H7 (cell line): ENCODE results near the gene SCFD1. TPM values are rescaled to one million over a fixed set of nuclear protein-coding genes. Genes with fewer than 3 reads are reported as not detected.
A peak's percentile ranks its signal among the peaks of the same experiment; 100 is the strongest.
"Not testable (repeated sequence)": the region's sequence is repeated elsewhere in the genome, so short reads cannot be mapped to it uniquely, and the experiment has no call there.

Source experiments
- DNase-seq: peaks from one replicate; pipeline ENCODE4 v3.0.0; 2012
- H3K27me3 ChIP-seq: 2 replicates; pipeline ENCODE4 v1.6.0; 2011; ENCODE audit warnings: mild to moderate bottlenecking, low read length; ENCODE audit not compliant: control insufficient read depth, insufficient read depth
- H3K36me3 ChIP-seq: replicated peaks from 2 replicates; pipeline ENCODE4 v1.5.1; 2011; ENCODE audit warnings: low read length; ENCODE audit not compliant: control insufficient read depth, insufficient read depth
- H3K4me3 ChIP-seq: 2 replicates; pipeline ENCODE4 v1.5.1; 2011; ENCODE audit warnings: low read depth, mild to moderate bottlenecking, control low read depth, low read length, moderate library complexity; ENCODE audit not compliant: insufficient read depth
- total RNA-seq: library from RNA; depleted of rRNA; stranded (reverse); fragments of >200 nt; shearing (Covaris generic); gene quantifications from 2 replicates; pipeline ENCODE4 v1.2.3, GENCODE V29; 2014; rRNA removed

SCFD1 gene, protein sequence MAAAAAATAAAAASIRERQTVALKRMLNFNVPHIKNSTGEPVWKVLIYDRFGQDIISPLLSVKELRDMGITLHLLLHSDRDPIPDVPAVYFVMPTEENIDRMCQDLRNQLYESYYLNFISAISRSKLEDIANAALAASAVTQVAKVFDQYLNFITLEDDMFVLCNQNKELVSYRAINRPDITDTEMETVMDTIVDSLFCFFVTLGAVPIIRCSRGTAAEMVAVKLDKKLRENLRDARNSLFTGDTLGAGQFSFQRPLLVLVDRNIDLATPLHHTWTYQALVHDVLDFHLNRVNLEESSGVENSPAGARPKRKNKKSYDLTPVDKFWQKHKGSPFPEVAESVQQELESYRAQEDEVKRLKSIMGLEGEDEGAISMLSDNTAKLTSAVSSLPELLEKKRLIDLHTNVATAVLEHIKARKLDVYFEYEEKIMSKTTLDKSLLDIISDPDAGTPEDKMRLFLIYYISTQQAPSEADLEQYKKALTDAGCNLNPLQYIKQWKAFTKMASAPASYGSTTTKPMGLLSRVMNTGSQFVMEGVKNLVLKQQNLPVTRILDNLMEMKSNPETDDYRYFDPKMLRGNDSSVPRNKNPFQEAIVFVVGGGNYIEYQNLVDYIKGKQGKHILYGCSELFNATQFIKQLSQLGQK
- 84.5 and 84.7 TPM in 2 replicates for total RNA-seq

DNA sequence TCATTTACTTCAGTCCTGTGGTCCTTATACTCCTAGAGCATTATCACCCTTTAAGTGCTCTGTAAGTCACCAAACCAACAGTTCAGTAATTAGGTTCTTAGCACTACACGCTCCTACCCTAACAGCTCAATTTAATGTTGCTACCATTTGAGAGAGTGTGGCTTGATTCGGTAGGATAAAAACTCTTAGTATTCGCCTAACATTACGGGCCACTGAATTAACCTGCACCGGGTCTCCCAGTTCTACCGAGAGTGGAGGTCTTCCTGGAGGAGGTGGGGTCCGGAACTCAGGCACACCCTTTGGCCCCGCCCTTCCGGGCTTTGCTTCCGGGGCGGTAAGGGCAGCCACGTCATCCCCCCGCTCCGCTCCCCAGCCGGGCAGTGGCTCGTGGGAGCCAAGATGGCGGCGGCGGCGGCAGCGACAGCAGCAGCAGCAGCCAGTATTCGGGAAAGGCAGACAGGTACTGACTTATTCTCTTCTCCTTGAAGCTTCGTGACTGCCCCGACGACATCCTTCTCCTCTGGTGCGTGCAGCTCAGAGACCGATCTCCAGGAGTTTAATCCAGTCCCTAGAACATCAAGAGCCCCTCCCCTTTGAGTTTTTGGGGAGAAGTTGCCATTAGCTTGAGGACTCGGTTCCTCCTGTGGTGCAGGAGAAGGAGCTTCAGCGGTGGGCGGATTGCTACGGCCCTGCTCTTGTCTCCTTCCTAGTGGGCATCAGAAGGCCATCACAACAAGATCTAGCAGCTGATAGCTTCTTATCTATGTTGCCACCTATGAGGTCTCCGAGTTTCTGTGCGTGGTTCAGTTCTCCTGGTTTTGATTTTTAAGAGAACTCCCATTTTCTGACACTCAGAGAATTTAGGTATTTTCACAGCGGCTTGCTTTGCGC lies at the start of gene SCFD1:
SCFD1 (plus strand) TSS at position 380 of the 891 bp plus-strand sequence; CDS start at position 400, 20 bp downstream.
- DNase-seq, result peak; percentile 88
- Histone ChIP-seq H3K36me3 (no peaks in the 10 kb centered on the region), H3K27me3 (no peaks in the 10 kb centered on the region), H3K4me3 (peak within 1 kb of the TSS; percentile 92)

DNA sequence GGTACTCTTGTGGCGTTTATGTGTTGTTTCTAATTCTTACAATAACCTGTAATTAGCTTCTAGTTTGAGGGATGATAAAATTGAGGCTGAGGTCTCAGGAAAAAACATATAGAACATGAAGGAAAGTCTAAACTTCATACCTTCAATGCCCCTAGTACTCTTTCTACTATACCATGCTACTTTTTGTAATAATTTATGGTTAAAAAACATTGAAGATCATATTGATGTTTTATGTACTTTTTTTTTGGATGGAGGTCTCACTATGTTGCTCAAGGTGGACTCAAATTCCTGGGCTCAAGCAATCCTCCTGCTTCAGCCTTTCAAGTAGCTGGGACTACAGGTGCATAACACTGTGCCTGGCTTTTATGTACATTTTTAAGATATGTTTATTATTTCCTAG lies 49.3 kb upstream of the SCFD1 start:
- no peaks in the 10 kb centered on the region for H3K36me3 ChIP-seq
- no peak overlapping the region for H3K4me3 ChIP-seq
- no peak for DNase-seq
- no peaks in the 10 kb centered on the region for H3K27me3 ChIP-seq

DNA sequence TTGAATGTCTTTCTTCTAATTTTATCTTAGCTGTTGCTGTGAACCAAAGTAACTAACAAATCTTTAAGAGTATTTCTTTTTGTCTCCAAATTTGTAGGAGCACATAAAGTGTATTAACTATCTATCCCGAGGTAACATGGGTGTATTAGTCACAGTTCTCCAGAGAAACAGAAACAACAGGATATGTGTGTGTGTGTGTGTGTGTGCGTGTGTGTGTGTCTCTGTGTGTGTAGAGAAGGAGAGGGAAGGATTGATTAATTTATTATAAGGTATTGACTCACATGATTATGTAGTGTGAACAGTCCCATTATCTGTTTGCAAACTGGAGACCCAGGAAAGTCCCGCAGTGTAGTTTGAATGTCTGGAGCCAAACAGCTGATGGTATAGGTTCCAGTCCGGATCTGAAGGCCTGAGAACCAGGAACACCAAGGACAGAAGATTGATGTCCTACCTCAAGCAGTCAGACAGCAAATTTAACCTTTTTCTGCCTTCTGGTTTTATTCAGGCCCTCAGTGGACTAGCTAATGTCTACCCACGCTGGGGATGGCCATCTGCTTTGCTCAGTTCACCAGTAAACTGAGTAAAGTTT lies 48.8 kb upstream of the SCFD1 start:
- DNase-seq, result no peak
- Histone ChIP-seq H3K4me3 (no peak overlapping the region), H3K36me3 (no peaks in the 10 kb centered on the region), H3K27me3 (no peaks in the 10 kb centered on the region)

DNA sequence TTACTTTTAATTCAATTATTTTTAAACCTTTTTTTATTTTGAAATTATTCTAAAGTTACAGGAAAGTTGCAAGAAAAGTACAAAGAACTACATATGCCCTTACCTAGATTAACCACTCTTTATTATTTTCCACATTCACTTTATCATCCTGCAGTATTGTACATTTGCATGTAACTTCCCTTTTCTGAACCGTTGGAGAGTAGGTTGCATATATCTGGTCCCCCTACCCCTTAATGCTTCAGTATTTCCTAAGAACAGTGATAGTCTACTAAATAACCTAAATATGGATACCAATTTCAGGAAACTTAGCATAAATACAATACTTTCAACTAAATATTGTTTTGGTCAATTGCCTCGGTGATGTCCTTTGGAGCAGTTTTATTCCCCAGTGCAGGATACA lies 48.2 kb upstream of the SCFD1 start:
- no peak for DNase-seq
- H3K27me3 ChIP-seq, result no peaks in the 10 kb centered on the region

DNA sequence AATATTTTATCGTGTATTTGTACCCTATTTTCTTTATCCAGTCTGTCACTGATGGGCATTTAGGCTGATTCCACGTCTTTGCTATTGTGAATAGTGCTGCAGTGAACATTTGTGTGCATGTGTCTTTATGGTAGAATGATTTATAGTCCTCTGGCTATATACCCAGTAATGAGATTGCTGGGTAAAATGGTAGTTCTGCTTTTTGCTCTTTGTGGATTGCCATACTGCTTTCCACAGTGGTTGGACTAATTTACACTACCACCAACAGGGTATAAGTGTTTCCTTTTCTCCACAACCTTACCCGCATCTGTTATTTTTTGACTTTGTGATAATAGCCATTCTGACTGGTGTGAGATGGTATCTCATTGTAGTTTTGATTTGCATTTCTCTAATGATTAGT lies 47.3 kb upstream of the SCFD1 start:
- H3K27me3 ChIP-seq, DNase-seq, H3K36me3 ChIP-seq, H3K4me3 ChIP-seq: not testable (repeated sequence)

More for the DNA sequence above, 48.2 kb upstream of the SCFD1 start:
- Histone ChIP-seq H3K36me3 (no peaks in the 10 kb centered on the region), H3K4me3 (no peak overlapping the region)

DNA sequence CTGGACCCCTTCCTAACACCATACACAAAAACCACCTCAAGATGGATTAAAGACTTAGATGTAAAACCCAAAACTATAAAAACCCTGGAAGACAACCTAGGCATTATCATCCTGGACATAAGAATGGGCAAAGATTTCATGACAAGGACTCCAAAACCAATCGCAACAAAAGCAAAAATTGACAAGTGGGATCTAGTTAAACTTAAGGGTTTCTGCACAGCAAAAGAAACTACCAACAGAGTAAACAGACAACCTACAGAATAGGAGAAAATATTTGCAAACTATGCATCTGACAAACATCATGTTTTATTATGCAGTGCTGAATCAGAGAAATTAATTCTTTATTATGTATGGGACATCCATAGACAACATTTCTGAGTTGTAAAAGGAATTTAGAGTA lies 45.8 kb upstream of the SCFD1 start:
- not testable (repeated sequence) for DNase-seq, H3K4me3 ChIP-seq, H3K36me3 ChIP-seq, H3K27me3 ChIP-seq

DNA sequence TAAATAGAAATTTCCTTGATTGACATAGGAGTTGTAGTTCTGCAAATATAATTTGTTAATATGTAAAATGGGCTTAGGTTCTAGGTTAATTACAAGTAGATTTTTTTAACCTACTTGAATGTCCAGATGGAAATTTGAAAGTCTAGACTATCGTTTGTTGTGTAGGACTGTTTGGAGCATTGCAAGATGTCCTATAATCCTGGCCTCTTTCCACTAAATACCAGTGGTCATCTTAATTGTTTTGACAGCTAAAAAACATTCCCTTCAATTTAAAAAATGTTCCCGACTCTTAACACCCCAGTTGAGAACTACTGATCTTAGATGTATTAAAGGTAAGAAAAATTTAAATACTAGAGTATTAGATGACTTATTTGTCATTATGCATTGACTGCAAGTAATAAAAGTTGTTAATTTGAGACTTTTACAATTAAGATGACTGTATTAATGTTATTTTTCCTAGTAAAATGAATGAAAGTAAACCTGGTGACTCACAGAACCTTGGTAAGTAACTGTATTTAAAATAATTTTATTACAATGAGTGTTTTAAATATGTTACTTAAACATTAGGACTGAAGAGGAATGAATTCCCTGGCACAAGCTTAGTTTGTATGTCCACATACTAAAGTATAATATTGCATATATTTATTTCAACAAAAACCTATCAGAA lies 41.4 kb upstream of the SCFD1 start:
- Histone ChIP-seq H3K27me3 (no peaks in the 10 kb centered on the region), H3K36me3 (no peaks in the 10 kb centered on the region), H3K4me3 (no peak overlapping the region)
- no peak for DNase-seq

DNA sequence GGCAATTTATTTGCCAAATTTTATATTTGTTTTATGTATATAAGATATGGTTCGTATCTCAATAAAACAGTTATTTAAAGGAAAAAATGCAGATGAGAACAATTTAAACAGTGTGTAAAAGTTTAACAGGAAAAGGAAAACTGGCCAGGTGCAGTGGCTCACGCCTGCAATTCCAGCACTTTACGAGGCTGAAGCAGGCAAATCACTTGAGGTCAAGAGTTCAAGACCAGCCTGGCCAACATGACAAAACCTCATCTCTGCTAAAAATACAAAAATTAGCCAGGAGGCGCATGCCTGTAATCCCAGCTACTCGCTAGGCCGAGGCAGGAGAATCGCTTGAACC lies 40.9 kb upstream of the SCFD1 start:
- Histone ChIP-seq H3K4me3 (no peak overlapping the region), H3K27me3 (no peaks in the 10 kb centered on the region), H3K36me3 (no peaks in the 10 kb centered on the region)
- DNase-seq, result no peak

DNA sequence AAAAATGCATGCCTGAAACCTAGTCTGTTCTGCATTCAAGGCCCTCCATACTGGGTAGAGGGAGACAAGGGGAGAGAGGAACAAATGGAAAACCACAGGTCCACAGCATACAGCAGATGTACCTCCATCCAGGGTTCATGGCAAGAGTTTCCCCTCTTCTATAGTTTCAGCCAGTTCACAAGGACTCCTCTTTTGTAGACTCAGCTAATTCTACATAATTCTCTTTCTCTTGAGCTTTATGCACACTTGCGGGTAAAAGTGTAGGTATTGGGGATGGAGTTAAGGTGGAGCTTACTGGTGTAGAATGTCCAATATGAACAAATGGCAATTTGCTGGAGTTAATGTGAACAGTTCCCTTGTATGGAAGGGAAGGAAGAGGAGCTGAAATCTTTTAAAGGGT lies 39.7 kb upstream of the SCFD1 start:
- no peak for DNase-seq
- Histone ChIP-seq H3K27me3 (no peaks in the 10 kb centered on the region), H3K36me3 (no peaks in the 10 kb centered on the region), H3K4me3 (no peak overlapping the region)

DNA sequence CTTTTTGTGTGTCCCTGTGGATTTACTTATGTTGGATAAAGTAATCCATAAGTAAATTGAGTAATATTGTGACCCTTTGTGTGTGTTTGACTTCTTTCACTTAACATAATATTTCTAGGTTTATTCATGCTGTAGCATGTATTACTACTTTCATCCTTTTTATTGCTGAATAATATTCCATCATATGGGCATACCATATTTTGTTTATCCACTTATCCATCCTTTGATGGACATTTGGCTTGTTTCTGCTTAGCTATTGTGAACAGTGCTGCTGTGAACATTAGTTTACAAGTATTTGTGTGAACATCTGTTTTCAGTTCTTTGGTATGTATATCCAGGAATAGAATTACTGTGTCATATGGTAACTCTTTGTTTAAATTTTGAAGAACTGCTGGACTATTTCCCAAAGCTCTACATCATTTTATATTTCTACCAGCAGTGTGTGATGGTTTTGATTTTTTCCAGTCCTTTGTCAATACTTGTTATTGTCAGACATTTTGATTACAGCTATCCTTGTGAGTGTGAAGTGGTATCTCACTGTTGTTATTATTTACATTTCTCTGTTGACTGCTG lies 38.0 kb upstream of the SCFD1 start:
- DNase-seq, result no peak
- Histone ChIP-seq H3K36me3 (0 out of 2 replicates have a peak, but pooled peaks cover 2% of the 10 kb centered on the region), H3K27me3 (no peaks in the 10 kb centered on the region), H3K4me3 (no peak overlapping the region)

DNA sequence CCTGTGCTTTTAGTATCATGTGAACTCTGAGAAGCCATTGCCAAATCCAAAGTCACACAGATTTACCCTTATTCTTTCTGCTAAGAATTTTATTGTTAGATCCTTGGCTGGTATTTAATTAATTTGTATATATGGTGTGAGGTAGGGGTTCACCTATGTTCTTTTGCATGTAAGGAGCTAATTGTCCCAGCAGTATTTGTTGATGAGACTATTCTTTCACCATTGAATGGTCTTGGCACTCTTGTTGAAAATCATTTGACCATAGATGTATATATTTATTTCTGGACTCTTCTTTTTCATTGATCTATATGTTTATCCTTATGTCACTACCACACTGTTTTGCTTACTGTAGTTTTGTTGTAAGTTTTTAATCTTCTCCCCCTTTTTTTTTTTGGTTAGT lies 36.9 kb upstream of the SCFD1 start:
- H3K4me3 ChIP-seq, result no peak overlapping the region
- H3K27me3 ChIP-seq, result no peaks in the 10 kb centered on the region
- peaks cover 7% of the 10 kb centered on the region for H3K36me3 ChIP-seq
- DNase-seq, result no peak

DNA sequence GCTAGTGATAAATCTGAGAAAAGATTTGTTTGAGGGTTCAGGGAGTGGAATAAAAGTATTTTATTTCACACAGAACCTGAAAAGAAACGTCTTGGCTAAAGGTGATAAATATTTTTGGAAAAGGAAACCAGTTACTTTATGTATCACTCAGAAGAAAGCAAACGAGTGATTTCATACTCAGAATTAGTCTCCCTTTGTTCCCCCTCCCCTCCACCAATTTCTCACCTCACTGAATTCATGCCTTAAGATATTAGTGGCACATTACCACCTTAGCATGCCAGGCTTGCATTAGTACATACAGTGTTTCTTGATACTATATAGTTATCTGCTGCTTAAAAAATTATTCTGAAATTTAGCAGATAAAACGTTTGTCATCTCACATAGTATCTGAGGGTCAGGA lies 35.0 kb upstream of the SCFD1 start:
- Histone ChIP-seq H3K27me3 (no peaks in the 10 kb centered on the region), H3K4me3 (no peak overlapping the region), H3K36me3 (peaks cover 7% of the 10 kb centered on the region)
- no peak for DNase-seq

DNA sequence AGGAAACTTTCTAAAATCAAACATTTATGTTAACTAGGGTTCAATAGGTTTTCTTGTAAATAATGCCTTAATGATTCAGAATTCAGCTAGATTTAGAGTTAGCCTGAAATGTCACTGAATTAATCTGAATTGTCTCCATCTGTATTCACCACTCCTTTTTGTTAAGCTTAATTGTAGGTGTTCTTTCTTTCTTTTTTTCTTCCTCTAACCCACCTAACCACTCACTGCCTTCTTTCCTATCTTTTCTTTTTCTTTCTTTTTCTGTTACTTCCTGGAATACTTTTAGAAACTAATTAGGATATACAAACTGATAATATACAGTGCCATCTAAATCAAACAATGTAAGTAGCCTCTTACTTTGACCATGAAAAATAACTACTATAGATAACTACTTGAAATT lies 33.2 kb upstream of the SCFD1 start:
- peaks cover 9% of the 10 kb centered on the region for H3K36me3 ChIP-seq
- no peaks in the 10 kb centered on the region for H3K27me3 ChIP-seq
- no peak for DNase-seq
- no peak overlapping the region for H3K4me3 ChIP-seq

DNA sequence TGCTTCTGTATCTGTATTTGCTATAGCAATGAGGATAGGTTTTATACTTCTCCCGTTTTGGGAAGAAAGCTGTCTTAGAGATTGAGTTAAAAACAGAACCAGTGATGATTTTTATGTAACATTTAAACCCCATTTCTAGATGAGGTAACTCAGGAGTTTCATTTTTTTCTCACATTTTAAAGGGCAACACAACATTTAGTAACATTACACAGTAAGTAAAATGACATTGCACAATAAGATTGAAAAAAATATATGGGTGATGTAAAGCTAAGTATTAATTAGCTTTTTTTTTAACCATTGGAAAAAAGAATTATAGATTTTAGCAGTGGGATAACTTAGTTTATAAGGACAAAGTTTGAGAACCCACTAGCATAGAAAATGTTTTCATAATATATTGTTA lies 25.2 kb upstream of the SCFD1 start:
- no peak for DNase-seq
- Histone ChIP-seq H3K4me3 (no peak overlapping the region), H3K36me3 (peaks cover 15% of the 10 kb centered on the region), H3K27me3 (no peaks in the 10 kb centered on the region)
